NAMALWA (cell line): ENCODE data around the gene TIMP3.

ENCODE experiments used
- DNase-seq: peaks from one replicate; pipeline ENCODE4 v3.0.0-alpha.2; 2015; ENCODE audit warnings: low spot score

TIMP3 gene

GRCh38 chr22:32830473-32830872 is 29.0 kb downstream of the TIMP3 start:
- no peak for DNase-seq

GRCh38 chr22:32830957-32831356 is 29.5 kb downstream of the TIMP3 start:
- DNase-seq: no peak

- DNase-seq: no peak
These were observed 30.1 kb downstream of the TIMP3 start for GRCh38 chr22:32831584-32831983.

DNA sequence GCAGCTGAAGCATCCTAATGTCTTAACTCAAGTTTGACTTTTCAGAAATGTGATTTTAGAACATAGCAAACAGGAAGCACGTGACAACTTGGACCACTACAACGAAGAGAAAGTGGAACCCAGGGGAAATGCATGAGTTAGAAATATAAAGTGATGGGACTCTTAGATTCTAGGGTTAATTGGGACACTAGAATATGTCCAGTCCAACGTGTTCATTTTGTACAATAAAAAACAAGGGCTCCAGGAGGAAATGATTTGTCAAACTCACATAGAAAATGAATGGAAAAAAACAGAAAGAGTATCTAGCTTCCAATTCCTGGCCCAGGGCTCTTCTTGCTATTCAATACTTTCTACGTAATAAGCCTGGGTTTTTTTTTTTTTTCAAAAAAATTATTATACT is 30.7 kb downstream of the TIMP3 start:
- DNase-seq: no peak

DNA sequence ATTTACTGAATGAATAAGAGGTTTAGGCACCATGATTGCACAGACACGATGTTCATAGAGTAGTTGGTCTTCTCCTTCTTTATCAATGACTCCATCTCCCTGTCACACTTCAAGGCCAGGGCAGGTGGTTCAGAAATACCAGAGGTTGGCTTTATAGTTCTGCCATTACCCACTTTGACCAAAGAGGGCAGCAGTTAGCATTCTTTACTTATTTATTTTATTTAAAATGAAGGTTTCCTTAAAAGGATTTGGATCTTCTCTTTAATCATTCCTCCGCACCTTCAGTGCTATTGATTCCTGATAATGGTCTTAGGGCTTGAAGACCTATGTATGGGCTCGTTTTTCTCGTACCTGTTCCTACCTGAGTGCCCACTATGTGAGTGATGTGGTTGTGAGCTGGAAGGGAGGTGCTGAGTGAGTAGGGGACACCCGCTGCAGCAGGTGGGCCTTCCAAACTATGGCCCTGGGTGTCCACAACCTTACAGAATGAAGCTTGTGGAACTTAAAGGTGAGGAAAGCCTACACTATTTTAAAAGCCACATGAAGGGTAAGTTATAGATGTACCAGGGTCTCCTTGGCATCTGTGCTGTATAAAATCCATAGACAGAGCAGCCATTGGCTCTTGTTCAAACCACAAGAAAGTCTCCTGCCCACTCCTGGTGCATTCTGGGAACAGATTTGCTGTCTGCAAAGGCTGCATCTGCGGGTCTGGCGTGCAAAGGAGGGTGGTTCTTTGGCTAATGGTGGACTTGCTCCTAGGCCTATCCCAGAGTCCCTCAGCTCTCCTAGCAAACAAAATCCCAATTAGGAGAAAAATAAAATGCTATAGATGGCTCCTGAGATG is 35.0 kb downstream of the TIMP3 start:
- peak; percentile 48 for DNase-seq

DNA sequence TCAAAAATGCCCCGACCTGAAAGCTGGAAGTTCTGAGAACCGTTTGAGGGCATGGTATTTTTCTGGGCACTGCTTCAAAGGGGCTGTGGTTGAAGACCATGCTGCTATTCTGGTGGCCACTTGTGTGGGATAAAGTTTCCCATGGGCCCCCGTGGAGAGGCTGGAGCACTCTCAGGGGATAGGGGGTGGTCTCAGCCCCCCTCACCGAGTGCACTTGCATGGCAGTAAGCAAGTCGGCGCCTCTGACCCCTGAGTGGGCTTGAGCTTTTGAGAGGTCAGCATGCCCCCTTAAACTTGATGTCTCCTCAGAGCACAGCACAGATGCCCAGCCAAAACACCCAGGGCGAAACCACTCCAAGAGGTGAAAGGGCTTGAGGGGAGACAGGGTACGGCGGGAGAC is 35.6 kb downstream of the TIMP3 start:
- DNase-seq: no peak

GRCh38 chr22:32837803-32838202 is 36.3 kb downstream of the TIMP3 start:
- no peak for DNase-seq

GRCh38 chr22:32839831-32840584 is 38.5 kb downstream of the TIMP3 start:
- no peak for DNase-seq

GRCh38 chr22:32841175-32841574 is 39.7 kb downstream of the TIMP3 start:
- no peak for DNase-seq

DNA sequence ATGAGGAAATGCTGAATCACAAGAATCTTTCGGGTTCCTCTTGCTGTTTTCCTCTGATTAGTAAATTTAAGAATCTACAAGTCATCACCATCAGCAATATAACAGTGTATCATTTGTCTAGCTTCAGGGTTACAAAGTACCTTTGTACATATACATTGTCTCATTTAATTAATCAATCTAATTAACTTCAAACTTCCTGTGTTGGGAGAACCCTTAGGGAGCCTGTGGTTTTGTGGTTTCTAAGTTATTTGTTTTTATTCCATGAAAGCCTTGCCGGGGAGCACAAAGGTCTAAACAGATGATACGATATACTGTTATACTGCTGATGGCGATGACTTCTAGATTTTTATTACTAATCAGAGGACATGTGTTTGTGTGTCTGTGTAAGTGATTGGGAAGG is 41.0 kb downstream of the TIMP3 start:
- no peak for DNase-seq

DNA sequence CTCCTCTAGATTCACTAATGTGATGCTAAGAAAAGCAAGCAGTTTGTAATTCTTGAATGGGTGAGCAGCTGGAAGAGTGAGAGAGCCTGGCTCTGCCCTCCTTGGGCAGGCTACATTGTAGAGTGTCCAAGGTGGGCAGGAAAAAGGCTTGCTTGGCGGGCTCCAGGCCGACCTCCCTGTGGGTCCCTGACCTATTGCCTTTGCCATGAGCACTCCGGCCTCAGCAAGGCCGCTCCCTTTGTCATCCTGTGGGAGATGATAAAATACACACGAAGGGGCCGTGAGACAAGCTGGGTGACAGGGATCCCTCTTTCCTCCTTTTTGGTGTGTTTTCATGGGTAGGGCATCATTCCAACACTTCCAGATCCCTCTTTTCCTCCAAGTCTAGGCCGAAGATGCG is 41.8 kb downstream of the TIMP3 start:
- no peak for DNase-seq

DNA sequence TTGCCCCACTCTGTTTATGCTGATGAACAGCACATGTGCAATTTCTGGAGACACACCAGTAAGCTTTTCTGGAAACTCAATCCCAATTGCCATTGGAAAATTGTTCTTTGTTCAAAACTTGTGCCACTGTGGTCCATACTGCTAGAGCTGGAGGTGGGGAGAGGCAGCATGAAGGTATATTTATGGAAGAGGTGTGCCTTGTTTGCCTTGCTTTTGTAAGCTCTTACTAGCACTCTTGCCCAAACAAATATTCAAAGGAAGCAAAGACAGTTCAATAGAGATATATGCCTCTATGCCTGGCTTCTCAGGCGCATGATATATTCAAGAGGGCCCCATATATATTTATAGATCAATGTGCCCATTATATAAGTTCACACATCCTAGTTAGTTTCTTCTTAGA is 42.7 kb downstream of the TIMP3 start:
- no peak for DNase-seq

DNA sequence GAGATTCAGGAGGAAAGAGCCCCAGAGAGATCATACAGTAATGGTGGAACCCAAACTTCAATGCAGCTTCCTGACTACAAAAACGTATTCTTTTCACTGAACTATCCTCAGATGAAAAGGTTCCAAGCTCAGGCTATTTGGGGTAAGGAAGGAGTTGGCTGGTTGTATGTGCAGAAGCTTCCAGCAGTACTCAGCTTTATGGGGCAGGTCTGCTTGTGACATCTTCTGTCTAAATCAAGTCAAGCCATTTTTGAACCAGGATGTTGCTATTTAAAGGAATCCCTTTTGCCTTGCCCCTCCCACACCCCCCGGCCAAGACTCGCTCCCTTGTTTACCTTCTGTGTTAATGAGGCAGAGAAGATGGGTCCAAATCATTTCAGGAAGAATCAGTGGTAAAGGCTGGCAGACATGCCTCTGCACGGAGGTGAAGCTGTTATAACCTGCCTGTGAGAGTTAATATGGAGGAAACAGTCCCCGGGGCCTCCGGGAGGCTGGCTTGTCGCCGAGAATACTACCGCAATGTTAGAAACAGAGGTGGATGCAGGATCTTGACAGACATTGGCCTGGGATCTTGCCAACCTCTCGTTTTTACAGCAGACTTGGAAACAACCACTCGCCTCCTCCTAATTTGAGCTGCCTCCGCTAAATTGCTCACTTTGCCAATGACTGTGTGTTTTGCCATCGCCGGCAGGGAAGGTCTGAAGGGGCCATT is 45.4 kb downstream of the TIMP3 start:
- DNase-seq: no peak

DNA sequence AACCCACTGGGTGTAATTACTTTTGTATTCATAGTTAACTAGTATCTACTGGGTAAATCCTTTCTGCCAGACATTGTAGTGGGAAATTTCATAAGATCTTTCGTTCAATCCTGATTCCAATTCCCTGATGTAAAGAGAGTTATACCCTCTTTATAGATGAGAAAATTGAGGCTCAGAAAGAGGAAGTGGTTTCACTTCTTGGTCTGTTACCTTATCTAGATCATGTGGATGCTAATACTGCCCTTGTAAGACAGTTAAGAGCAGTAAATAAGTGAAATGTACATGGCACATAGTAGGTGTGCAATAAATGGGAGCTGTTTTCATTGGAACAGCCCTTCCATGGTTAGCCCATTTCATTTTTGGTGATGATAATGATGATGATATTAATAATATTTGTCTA is 46.7 kb downstream of the TIMP3 start:
- DNase-seq: no peak

DNA sequence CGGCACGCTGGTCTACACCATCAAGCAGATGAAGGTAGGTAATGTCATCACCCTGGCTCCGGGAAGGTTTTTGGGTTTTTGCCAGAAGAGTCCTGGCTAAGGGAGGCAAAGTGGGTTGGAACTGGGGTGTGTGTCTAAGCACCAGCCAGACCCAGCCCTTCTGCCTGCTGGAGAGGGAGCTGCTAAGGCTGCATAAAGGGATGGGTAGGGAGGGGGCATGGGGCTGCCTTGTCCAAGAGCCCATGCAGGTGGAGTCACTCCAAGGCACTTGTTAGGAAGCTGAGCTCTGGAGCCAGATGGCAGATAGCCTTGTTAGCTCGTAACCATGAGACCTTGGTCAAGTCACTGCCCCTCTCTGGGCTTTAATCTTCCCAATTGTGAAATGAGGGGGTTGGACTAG is 48.0 kb downstream of the TIMP3 start:
- no peak for DNase-seq

DNA sequence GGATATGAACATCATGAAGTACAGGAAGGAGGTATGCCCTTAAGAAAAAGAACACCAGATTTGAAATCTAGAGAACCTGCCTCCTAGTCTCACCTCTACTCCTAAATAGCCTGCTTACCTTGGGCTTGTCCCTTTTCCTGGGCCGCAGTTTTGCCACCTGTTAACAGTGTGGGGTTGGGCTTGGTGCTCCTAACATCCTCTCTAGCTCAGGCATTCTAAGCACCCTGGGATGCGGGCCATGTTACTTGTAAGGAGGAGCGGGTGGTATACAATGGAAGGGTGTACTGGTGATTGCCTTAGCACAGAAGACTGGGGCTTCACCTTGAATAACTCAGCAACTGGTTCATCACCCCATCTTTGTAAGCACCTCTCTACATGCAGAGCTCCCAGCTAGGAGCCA is 48.7 kb downstream of the TIMP3 start:
- no peak for DNase-seq

- DNase-seq: no peak
These were observed 49.3 kb downstream of the TIMP3 start for GRCh38 chr22:32850591-32851517.

DNA sequence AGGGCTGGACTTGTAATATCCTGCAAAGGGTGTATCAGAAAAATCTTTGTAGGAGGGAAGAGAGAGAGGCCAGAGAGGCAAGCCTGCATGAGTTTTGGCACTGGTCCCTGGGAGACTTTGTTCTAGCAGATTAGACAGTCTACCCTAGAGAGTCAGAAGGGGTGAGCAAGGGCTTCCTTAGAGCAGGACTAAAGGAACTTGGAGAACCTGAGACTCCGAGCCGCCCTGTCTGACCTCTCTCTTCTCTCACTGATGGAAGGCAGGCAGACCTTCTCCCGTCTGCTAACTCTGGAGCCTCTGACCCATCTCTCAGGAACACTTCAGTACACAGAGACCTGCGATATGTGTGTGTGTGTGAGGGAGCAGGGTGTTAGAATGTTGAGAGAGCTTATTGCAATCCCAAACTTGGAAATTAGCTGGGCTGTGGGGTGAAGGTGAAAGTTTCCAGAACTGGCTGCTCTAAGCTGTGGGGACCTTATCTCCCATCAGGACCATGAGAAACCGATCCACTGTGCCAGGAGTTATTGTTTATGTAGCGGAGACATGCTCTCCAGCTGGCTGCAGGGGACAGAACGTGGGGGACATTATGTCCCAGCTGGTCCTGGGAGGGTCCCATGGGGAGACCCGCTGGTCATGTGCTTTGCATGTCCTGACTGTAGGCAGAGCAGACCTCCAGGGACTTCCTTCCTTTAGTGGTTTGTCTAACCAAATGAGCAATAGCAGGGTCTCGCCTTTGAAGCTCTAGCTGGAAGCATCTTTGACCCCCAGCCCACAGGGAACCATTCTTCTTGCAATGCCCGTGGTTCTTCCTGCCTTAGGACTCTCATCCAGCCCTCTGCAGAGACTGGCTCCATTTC is 51.1 kb downstream of the TIMP3 start:
- DNase-seq: no peak

DNA sequence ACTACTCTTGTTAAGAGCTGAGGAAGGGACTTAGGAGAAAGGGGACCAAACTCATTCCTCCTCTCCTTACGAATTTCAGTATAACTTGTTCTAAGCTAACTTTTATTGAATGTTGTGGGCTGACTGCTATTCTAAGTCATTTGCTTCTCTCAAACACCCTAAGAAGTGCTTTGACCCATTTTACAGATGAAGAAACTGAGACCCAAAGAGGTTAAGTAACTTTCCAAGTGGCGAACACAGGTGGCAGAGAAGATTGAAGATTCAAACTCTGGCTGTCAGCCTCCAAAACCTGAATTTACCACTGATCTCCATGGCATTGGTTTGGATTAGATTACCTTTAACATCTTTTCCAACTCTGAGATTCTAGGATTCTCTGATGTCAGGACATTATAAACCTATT is 52.2 kb downstream of the TIMP3 start:
- DNase-seq: no peak

- no peak for DNase-seq
These were observed 52.9 kb downstream of the TIMP3 start for GRCh38 chr22:32854351-32854804.
